Right cardiac atrium (tissue), 5 donors: Measurements from ENCODE around the gene CDK6. TPM values are rescaled to one million over a fixed set of nuclear protein-coding genes. Genes with fewer than 3 reads are reported as not detected.

Source experiments
- ATAC-seq, 2 donors: fragments of 200-7000 bp; cut with Tn5 transposase; one replicate each; pipeline versions ENCODE4 v1.8.0 to v1.9.1; 2020; ENCODE audit warnings: moderate library complexity in 2 of 2, mild to moderate bottlenecking in 1 of 2
- DNase-seq, 3 donors: peaks; one replicate each; pipeline ENCODE4 v3.0.0-alpha.2; 2020
- H3K27ac ChIP-seq: one replicate; pipeline ENCODE4 v1.5.1; 2013; ENCODE audit warnings: mild to moderate bottlenecking, low read length, control low read depth, moderate library complexity
- H3K27me3 ChIP-seq: one replicate; pipeline ENCODE4 v1.6.1; 2013; ENCODE audit not compliant: control insufficient read depth, insufficient read depth
- H3K4me1 ChIP-seq: one replicate; pipeline ENCODE4 v1.6.1; 2013; ENCODE audit warnings: low read length; ENCODE audit not compliant: control insufficient read depth, insufficient read depth
- H3K4me3 ChIP-seq: one replicate; pipeline ENCODE4 v1.5.1; 2013; ENCODE audit warnings: low read length, control low read depth
- H3K9me3 ChIP-seq: one replicate; pipeline ENCODE4 v1.6.1; 2013; ENCODE audit warnings: low read length; ENCODE audit not compliant: control insufficient read depth
- WGBS: extraction: QIAGEN DNeasy Blood & Tissue Kit; methylation state at CpG from one replicate; pipeline ENCODE4 v1.1.7; 2013; 5-methylcytosine and 5-hydroxymethylcytosine counted together
- intact Hi-C, 4 donors: fragments of 100-400 bp; cut with DNase I; formaldehyde crosslinking; loops; one replicate each; pipeline versions ENCODE4 v1.11.0 to v1.14.0; 2022 to 2023
- polyA plus RNA-seq: library from polyadenylated mRNA; stranded (reverse); fragments of 200-250 nt; gene quantifications from one replicate; pipeline ENCODE4 v1.2.3, GENCODE V29; 2013
- total RNA-seq, 4 donors: library from RNA; stranded (reverse); fragmentation: NEBNext Ultra II Directional; extraction: Animal tissue kit (Norgen Biotek cat#: 25700); gene quantifications; one replicate each; pipeline ENCODE4 v1.2.1, GENCODE V29; 2021
- donor health status: healthy with polysubstance abuse.
- donor health status: DM: no; HTN: yes; CAD: no.
- donor health status: DM: no; HTN: no; CAD: no.
- donor health status: DM: no; HTN: yes; CAD: no; lungs with severe emphysema.
- donor health status: DM: yes; HTN: yes; CAD: no.

Gene CDK6
- total and polyA plus RNA-seq, 5 donors, result 1.8 to 9.7 (median 9.0) TPM

DNA sequence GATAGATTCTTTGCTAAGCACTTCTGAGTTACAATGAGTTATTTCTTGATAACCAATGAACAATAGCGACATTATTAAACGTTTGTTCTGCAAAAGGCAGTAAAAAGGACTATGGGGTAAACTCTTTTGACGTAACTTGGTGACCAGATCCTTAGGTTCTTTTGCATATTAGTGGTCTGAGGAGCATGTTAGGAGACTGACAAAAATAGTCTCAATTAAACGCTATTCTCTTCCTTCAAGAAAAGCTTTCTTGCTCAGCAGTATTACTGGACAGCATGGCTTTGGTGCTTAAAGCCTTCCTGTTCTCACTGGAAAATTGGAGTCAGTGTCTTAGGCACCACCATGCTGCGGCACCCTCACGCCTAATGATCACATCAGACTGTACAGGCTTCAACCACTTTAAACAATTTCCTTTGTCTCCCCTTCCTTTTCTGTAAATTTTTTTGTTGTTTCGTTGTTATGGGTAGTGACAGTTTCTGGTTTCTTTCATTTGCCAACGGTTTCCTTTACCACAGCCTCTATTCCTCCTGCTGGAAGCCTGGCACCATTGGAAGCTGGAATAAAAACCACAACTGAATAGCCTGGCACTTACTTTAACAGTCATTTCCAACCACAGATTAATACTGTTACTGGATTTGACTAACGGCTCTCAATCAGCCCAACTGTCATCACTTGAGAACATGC lies 197.0 kb downstream of the CDK6 start:
- H3K27me3 ChIP-seq, result no peaks in the 10 kb centered on the region
- H3K4me3 ChIP-seq, result no peak overlapping the region
- H3K27ac ChIP-seq, result no peak overlapping the region
- no peak for DNase-seq
- 71% methylated on average over 9 of the region's 9 CpGs for WGBS
- no peak for ATAC-seq
- peaks cover 6% of the 10 kb centered on the region for H3K4me1 ChIP-seq
- H3K9me3 ChIP-seq, result no peaks in the 10 kb centered on the region
- intact Hi-C loops, result no loop called here

DNA sequence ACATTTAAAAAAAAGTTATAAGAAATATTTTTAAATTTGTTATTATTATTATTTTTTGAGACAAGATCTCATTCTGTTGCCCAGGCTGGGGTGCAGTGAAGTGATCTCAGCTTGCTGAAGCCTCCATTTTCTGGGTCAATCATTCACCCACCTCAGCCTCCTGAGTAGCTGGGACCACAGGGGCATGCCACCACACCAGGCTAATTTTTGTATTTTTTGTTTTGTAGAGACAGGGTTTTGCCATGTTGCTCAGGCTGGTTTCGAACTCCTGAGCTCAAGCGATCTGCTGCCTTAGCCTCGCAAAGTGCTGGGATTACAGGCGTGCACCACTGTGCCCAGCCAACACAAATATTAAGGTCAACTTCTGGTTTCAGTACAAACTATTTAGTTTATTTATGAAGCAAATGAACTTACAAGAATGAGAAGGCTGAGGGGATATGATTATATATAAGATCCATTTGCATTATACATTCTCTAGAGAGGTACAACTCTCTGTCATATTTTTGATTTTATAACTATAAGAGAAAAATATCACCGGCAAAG lies 200.3 kb downstream of the CDK6 start:
- ATAC-seq (no peak), DNase-seq (no peak)
- no peak overlapping the region for H3K27ac ChIP-seq
- H3K27me3 ChIP-seq, result no peaks in the 10 kb centered on the region
- no peaks in the 10 kb centered on the region for H3K9me3 ChIP-seq
- peaks cover 6% of the 10 kb centered on the region for H3K4me1 ChIP-seq
- 94% methylated on average over 5 of the region's 5 CpGs for WGBS
- intact Hi-C loops, result no loop called here
- H3K4me3 ChIP-seq, result no peak overlapping the region

DNA sequence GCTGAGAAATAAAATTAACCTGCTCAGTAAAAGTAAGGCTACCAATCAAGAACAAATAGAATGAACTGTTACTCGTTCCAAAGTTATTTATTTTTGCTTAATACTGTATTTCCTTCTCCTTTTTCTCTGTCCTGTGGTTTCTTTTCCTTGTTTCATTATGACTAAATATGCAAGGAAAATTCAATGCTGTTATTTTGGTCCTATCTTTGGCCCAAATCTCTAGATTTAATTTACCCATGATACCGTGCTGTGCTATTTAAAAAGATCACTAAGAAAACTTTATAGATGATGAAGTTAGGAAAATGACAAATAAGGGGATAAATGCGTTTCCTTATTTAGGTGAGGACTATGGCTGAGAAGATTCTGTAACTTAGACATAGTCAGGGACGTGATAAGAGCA lies 200.8 kb downstream of the CDK6 start:
- no peak for ATAC-seq
- DNase-seq, result no peak
- no peaks in the 10 kb centered on the region for H3K9me3 ChIP-seq
- H3K27ac ChIP-seq, result no peak overlapping the region
- no peaks in the 10 kb centered on the region for H3K27me3 ChIP-seq
- intact Hi-C loops, result no loop called here
- H3K4me1 ChIP-seq, result peaks cover 6% of the 10 kb centered on the region
- no peak overlapping the region for H3K4me3 ChIP-seq
- 65% methylated on average over 4 of the region's 4 CpGs for WGBS

DNA sequence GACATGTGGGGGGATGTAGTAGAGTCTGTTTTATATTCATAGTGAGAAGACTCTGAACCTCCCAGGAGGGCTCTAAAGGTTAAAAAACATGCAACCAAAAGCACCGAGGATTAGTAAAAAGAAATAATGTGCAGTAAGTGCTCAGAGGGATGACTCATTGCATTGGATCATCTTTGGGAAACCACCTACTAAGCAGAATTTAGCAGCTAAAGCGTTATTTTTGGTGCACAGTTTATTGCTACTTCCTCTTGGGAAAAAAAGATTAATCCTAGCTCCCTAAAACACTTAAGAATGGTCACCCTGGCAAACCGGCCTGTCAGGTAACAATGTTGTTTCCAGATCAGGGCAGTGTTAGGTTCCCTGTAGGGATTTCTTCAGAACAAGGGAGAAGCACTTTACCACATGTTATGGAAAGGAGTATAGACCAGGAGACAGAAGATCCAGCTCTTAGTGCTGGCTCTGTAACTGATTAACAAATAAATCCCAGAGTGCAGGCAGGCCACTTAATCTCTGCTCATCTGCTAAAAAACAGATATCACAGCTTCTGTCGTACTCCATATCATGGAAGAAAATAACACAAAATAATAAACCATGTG lies 201.4 kb downstream of the CDK6 start:
- Histone ChIP-seq H3K4me1 (peaks cover 5% of the 10 kb centered on the region), H3K27ac (no peak overlapping the region), H3K27me3 (no peaks in the 10 kb centered on the region), H3K4me3 (no peak overlapping the region), H3K9me3 (no peaks in the 10 kb centered on the region)
- whole genome bisulfite sequencing, result 36% methylated on average over 4 of the region's 4 CpGs
- no peak for DNase-seq
- peak in 1 of 2 donors; percentile 56 for ATAC-seq
- intact Hi-C loops, result no loop called here

DNA sequence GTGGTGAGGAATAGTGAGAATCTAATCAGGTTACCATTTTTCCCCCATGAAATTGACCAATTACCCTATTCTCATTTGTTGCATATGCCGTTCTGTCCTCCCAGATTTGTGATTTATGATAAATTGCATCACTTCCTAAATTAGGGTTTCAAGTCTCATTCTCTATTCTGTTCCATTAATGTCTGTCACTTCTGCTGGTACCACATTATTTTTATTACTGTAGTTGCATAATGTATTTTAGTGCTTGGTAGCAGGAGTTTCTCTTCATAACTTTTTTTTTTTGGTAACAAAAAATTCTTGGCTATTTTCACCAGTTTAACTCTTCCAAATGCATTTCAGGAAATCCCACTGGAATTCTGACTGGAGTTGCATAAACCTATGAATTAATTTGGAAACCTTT lies 202.2 kb downstream of the CDK6 start:
- WGBS, result 60% methylated on average over 1 of the region's 1 CpG
- ATAC-seq, result no peak
- Histone ChIP-seq H3K4me1 (peaks cover 4% of the 10 kb centered on the region), H3K27ac (no peak overlapping the region), H3K27me3 (no peaks in the 10 kb centered on the region), H3K4me3 (no peak overlapping the region), H3K9me3 (no peaks in the 10 kb centered on the region)
- no peak for DNase-seq
- intact Hi-C loops, result no loop called here

DNA sequence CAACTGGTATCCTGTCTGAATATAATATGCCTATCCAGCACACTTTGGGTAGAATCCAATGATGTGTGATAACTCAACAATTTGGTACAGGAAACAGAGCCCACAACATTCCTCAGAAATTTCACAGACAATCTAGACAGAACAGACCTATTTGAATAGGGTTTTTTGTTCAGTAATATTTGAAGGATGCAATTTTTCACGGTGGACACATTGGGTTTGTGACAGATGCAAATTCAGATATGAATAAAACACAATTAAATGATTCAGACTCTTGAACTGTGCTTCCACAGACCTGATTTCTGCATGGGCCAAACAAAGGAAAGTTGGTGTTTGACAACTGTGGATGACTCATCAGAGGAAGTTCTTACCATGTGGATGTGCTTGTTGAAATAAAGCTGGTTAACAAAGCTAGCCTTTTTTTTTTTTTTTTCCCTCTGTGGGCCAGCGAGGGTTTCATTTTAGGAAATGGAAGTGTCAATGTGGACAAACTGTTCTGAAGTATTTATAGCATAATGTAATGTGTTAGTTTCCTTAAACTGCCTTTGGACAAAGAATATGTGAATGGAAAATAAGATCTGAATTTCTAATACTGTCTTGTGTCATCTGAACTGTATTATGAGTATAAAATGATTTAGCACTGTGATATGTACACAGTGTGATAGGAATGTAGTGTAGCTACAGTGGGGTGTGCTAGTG lies 203.0 kb downstream of the CDK6 start:
- Histone ChIP-seq H3K9me3 (no peaks in the 10 kb centered on the region), H3K27ac (no peak overlapping the region), H3K27me3 (no peaks in the 10 kb centered on the region), H3K4me1 (peaks cover 4% of the 10 kb centered on the region), H3K4me3 (no peak overlapping the region)
- ATAC-seq (peak; percentile 89 to 95), DNase-seq (no peak)
- WGBS, result 10% methylated on average over 2 of the region's 2 CpGs
- intact Hi-C loops, result no loop called here

DNA sequence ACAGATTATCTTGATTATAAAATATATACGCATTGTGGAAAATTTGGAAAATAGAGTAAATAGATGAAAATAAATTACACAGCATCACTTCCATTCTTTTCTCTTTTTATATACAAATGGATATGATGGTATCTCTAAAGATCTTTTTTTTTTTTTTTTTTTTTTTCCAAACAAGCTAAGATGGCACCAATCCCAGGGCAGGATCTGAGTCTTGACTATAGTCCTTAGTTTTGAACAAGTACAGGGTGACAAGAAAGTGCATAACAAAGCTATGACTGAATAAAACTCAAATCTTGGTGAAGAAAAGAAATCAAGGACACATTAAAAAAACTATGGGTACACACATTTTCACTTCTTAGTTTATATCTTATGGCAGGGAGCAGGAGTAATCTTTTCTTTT lies 203.6 kb downstream of the CDK6 start:
- intact Hi-C loops, result no loop called here
- no peaks in the 10 kb centered on the region for H3K9me3 ChIP-seq
- peaks cover 4% of the 10 kb centered on the region for H3K4me1 ChIP-seq

DNA sequence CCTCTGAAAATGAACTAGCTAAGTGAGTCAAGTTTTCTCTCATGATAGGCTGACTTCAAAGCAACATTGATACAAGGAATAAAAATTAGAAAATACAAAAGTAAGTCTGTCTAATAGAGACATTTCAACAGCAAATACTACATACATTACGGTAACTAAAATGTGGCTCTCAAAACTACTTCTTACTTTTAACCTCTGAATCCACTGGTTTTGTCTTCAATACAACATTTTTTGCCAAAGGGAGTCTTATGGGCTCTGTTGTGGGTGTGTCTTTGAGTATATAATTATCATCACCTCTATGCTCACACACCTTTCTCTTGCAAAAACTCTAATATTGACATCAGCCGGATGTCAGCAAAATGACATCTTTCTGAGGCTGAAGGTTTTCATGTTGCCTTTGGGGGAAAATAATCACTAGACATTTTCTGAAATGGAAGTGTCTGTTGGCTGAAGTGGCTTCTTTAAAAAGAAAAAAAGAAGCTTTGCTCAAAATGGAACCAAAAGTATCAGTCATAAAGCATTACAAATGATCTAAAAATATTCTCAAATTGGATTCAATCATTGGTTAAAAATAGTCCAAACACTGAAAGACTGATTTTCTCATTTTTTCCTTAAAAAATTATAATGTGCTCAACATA lies 204.4 kb downstream of the CDK6 start:
- H3K27ac ChIP-seq, result no peak overlapping the region
- ATAC-seq (no peak), DNase-seq (no peak)
- no peaks in the 10 kb centered on the region for H3K27me3 ChIP-seq
- H3K4me3 ChIP-seq, result no peak overlapping the region
- no peaks in the 10 kb centered on the region for H3K9me3 ChIP-seq
- H3K4me1 ChIP-seq, result peaks cover 4% of the 10 kb centered on the region
- intact Hi-C loops, result no loop called here
- WGBS, result 96% methylated on average over 2 of the region's 2 CpGs

More for the DNA sequence above, 203.6 kb downstream of the CDK6 start:
- Histone ChIP-seq H3K27me3 (no peaks in the 10 kb centered on the region), H3K27ac (no peak overlapping the region), H3K4me3 (no peak overlapping the region)
- ATAC-seq (no peak), DNase-seq (no peak)
- 96% methylated on average over 1 of the region's 1 CpG for WGBS

DNA sequence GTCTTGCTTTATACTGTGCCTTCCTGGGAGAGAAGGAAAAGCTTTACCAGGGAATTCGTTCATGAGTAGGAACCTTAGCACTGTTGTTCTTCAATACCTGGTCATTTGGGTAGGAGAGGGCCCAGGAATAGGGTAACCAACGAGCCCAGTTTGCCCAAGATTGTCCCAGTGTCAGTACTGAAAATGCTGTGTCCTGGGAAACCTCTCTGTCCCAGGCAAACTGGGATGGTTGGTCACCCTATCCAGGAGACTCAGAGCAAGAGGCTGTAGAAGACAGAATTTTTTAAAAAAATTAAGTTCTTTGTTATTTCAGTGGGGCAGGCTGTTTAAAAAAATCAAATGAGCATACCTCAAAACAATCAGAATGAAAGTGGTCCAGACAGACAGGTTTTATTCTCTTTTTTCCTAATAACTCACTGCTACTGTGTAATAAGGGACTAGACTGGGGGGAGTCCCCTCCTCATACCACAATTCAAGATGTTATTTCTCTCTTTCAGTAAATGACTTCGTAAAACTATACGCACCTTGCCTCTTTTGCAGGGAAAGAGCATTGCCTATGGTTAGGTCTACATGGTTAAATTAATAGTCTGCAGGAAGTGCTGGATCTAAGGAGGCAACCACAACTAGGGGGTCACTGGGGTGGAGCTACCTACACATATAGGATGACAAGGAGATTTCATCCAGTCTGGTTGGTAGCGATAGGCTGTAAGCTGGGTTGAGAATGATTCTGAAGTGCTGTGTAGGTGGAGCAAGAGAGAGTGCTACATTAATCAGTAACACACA lies 205.1 kb downstream of the CDK6 start:
- 80% methylated on average over 5 of the region's 5 CpGs for whole genome bisulfite sequencing
- no peak for ATAC-seq
- Histone ChIP-seq H3K27ac (no peak overlapping the region), H3K9me3 (no peaks in the 10 kb centered on the region), H3K4me1 (peaks cover 4% of the 10 kb centered on the region), H3K27me3 (no peaks in the 10 kb centered on the region), H3K4me3 (no peak overlapping the region)
- no peak for DNase-seq
- intact Hi-C loops, result no loop called here

DNA sequence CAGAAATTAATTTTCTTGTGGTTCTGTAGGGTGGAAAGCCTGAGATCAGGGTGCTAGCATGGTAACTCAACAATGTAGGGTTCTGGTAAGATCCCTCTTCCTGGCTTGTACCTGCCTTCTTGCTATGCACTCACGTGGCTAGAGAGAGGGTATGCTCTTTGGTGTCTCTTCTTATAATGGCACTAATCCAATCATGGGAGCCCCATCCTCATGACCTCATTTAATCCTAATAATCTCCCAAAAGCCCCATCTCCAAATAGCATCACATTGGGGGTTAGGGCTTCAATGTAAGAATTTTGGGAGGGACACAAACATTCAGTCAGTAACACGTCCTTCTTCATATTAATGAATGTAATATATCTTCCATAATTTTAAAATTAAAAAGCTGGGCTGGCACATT lies 206.6 kb downstream of the CDK6 start:
- Histone ChIP-seq H3K27me3 (no peaks in the 10 kb centered on the region), H3K4me3 (no peak overlapping the region), H3K4me1 (peaks cover 2% of the 10 kb centered on the region), H3K9me3 (no peaks in the 10 kb centered on the region), H3K27ac (no peak overlapping the region)
- WGBS, result over 99% methylated on average over 2 of the region's 2 CpGs
- ATAC-seq (no peak), DNase-seq (no peak)
- intact Hi-C loops, result loop anchor here in 3 of 4 donors (5.0 to 10.0 kb wide), 4 partner anchors 65 to 425 kb away; partner anchors contain the start of gene CDK6 (in 1 of the 3)
